OCI-LY7 (cell line): Measurements from ENCODE around the gene CMKLR1. TPM values are rescaled to one million over a fixed set of nuclear protein-coding genes. Genes with fewer than 3 reads are reported as not detected.

Source experiments
- BruUV-seq: library from RNA; stranded (reverse); fragments of 400-500 nt; replicated peaks from 2 replicates; lab custom pipeline; 2021; lab: Mats Ljungman, UMichigan
- CTCF ChIA-PET: fragments of 300-600 bp; sonication (Branson Sonifier 250); formaldehyde crosslinking; loops from one replicate; lab custom pipeline; 2022; ENCODE audit warnings: antibody characterized with exemption; ENCODE audit not compliant: unreplicated experiment; lab: Charles Lee
- POLR2A ChIA-PET: fragments of 300-600 bp; sonication (Branson Sonifier 250); formaldehyde crosslinking; loops from one replicate; lab custom pipeline; 2022; ENCODE audit warnings: antibody characterized with exemption; lab: Charles Lee
- DNase-seq: peaks from one replicate; pipeline ENCODE4 v3.0.0-alpha.2; 2015; ENCODE audit warnings: low spot score
- H2AFZ ChIP-seq: fragments of 200-600 bp; sonication (generic), shearing (Covaris generic); 2 replicates; pipeline ENCODE4 v1.6.1; 2014; ENCODE audit warnings: mild to moderate bottlenecking, antibody characterized with exemption, low read length, moderate library complexity
- H3K27ac ChIP-seq: fragments of 200-600 bp; sonication (generic); 2 replicates; pipeline ENCODE4 v1.5.1; 2014; ENCODE audit warnings: mixed run types, low read depth, mild to moderate bottlenecking, moderate library complexity, low read length, inconsistent platforms; ENCODE audit not compliant: poor library complexity, severe bottlenecking
- H3K36me3 ChIP-seq: fragments of 200-600 bp; sonication (generic); 2 replicates; pipeline ENCODE4 v1.6.1; 2014; ENCODE audit warnings: mild to moderate bottlenecking, antibody characterized with exemption, low read length, moderate library complexity, mixed read lengths; ENCODE audit not compliant: insufficient read depth
- H3K4me1 ChIP-seq: fragments of 200-600 bp; sonication (generic); 2 replicates; pipeline ENCODE4 v1.5.1; 2014; ENCODE audit warnings: mild to moderate bottlenecking, low read length; ENCODE audit not compliant: insufficient read depth, poor library complexity, severe bottlenecking
- H3K4me2 ChIP-seq: fragments of 200-600 bp; sonication (generic); 2 replicates; pipeline ENCODE4 v1.6.1; 2014; ENCODE audit warnings: mild to moderate bottlenecking, low read length
- H3K4me3 ChIP-seq: fragments of 200-600 bp; sonication (generic); 2 replicates; pipeline ENCODE4 v1.5.1; 2014; ENCODE audit warnings: mild to moderate bottlenecking, low read depth, low read length; ENCODE audit not compliant: poor library complexity, severe bottlenecking
- H3K79me2 ChIP-seq: fragments of 200-600 bp; sonication (generic); 2 replicates; pipeline ENCODE4 v1.6.1; 2016; ENCODE audit warnings: low read depth, mild to moderate bottlenecking, low read length, moderate library complexity, mixed read lengths; ENCODE audit not compliant: insufficient read depth
- H3K9me2 ChIP-seq: fragments of 200-600 bp; sonication (generic); 2 replicates; pipeline ENCODE4 v1.6.1; 2016; ENCODE audit warnings: mild to moderate bottlenecking, low read length, mixed read lengths; ENCODE audit not compliant: insufficient read depth
- H3K9me3 ChIP-seq: fragments of 200-600 bp; sonication (generic); 2 replicates; pipeline ENCODE4 v1.6.1; 2014; ENCODE audit warnings: mild to moderate bottlenecking, mixed run types, low read length, mixed read lengths
- H4K20me1 ChIP-seq: fragments of 200-600 bp; sonication (generic); 2 replicates; pipeline ENCODE4 v1.6.1; 2014; ENCODE audit warnings: mild to moderate bottlenecking, antibody characterized with exemption, low read length, moderate library complexity, mixed read lengths; ENCODE audit not compliant: insufficient read depth
- EZH2phosphoT487 ChIP-seq: fragments of 200-600 bp; sonication (generic); IDR thresholded peaks from 2 replicates; pipeline ENCODE4 v1.6.1; 2018; ENCODE audit warnings: low read depth, borderline replicate concordance, mild to moderate bottlenecking, mixed run types, antibody characterized with exemption, low read length, moderate library complexity, mixed read lengths
- intact Hi-C: fragments of 100-400 bp; cut with micrococcal nuclease; formaldehyde crosslinking; loops from one replicate; pipeline ENCODE4 v1.10.0; 2022; ENCODE audit not compliant: unreplicated experiment
- total RNA-seq, 2 experiments: library from RNA; depleted of rRNA in 1 of 2; stranded (reverse); fragments of >200 nt in 1 of 2; shearing (Covaris generic) in 1 of 2; gene quantifications; 2 replicates each; pipeline ENCODE4 v1.2.3, GENCODE V29; 2014 to 2022
- TF ChIP-seq, protein P1 (sequence below): fragments of 200-600 bp; sonication (generic); conservative IDR thresholded peaks from 2 replicates; pipeline ENCODE4 v1.5.1; 2014; ENCODE audit warnings: mild to moderate bottlenecking, antibody characterized with exemption, low read length, moderate library complexity, mixed read lengths

The CMKLR1 gene
- total RNA-seq, 2 experiments from 2014 or later, result not detected

DNA sequence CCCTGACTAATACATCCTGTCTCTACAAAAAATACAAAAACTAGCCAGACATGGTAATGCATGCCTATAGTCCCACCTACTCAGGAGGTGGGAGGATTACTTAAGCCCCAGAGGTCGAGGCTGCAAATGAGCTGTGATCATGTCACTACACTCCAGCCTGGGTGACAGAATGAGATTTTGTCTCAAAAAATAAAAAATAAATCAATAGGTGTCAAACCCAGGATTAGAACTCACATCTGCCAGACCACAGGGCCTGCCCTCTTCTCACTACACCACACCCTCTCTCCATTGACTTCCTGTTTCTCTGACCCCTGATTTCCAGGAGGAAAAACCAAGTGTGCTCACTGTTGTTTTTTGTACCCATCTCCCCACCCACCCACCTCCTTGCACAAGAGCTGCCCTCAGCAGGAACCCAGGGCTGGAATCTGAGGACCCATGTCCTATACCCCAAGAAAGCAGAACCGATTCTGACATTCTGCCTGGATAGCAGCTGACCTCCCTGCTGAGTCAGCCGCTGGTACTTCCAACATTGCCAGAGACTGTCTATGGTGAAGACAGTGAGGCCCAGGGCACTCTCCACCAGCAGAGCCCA, 6.2 kb downstream of the CMKLR1 start:
- Histone ChIP-seq H3K9me2 (no peaks in the 10 kb centered on the region), H3K9me3 (no peaks in the 10 kb centered on the region), H3K27ac (no peak overlapping the region), H4K20me1 (no peaks in the 10 kb centered on the region), H3K4me3 (no peak overlapping the region), H3K36me3 (no peaks in the 10 kb centered on the region), H3K4me2 (no peak overlapping the region), H3K79me2 (no peaks in the 10 kb centered on the region), H2AFZ (no peak overlapping the region), H3K4me1 (no peaks in the 10 kb centered on the region)
- ChIA-PET POLR2A (no interaction called here), CTCF (no interaction called here)
- intact Hi-C loops, result no loop called here
- no peak for TF ChIP-seq EZH2phosphoT487
- TF ChIP-seq, protein P1, sequence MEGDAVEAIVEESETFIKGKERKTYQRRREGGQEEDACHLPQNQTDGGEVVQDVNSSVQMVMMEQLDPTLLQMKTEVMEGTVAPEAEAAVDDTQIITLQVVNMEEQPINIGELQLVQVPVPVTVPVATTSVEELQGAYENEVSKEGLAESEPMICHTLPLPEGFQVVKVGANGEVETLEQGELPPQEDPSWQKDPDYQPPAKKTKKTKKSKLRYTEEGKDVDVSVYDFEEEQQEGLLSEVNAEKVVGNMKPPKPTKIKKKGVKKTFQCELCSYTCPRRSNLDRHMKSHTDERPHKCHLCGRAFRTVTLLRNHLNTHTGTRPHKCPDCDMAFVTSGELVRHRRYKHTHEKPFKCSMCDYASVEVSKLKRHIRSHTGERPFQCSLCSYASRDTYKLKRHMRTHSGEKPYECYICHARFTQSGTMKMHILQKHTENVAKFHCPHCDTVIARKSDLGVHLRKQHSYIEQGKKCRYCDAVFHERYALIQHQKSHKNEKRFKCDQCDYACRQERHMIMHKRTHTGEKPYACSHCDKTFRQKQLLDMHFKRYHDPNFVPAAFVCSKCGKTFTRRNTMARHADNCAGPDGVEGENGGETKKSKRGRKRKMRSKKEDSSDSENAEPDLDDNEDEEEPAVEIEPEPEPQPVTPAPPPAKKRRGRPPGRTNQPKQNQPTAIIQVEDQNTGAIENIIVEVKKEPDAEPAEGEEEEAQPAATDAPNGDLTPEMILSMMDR, result no peak
- DNase-seq, result no peak
- BruUV-seq, result no TSS peak

DNA sequence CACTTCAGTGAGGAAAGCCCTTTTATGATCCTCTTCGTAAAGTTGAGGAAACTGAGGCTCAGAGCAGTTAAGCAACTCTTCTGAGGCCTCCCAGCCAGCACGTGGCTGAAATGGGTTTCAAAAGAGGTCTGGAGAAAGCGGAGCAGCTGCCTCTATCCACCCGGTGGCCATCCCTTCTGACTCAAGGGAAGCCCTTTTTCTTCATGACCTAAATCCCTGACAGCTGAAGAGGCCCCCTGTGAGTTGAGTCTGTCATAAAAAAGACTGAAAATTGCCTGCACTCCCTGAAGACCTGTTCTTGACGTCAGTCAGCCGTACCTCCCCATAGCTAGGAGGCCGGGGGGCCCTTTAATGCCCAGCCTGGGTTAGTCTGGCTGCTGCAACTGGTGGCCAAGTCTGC, 10.7 kb downstream of the CMKLR1 start:
- BruUV-seq, result no TSS peak
- no peak overlapping the region for H3K4me3 ChIP-seq
- H3K27ac ChIP-seq, result no peak overlapping the region
- no peaks in the 10 kb centered on the region for H3K4me1 ChIP-seq
- no peaks in the 10 kb centered on the region for H3K36me3 ChIP-seq
- intact Hi-C loops, result no loop called here
- ChIA-PET POLR2A (no interaction called here), CTCF (no interaction called here)
- no peak for TF ChIP-seq EZH2phosphoT487
- TF ChIP-seq, protein P1, result no peak
- H3K9me3 ChIP-seq, result no peaks in the 10 kb centered on the region
- no peak overlapping the region for H3K4me2 ChIP-seq
- no peak overlapping the region for H2AFZ ChIP-seq
- DNase-seq, result no peak
- H4K20me1 ChIP-seq, result no peaks in the 10 kb centered on the region
- no peaks in the 10 kb centered on the region for H3K79me2 ChIP-seq
- H3K9me2 ChIP-seq, result no peaks in the 10 kb centered on the region

DNA sequence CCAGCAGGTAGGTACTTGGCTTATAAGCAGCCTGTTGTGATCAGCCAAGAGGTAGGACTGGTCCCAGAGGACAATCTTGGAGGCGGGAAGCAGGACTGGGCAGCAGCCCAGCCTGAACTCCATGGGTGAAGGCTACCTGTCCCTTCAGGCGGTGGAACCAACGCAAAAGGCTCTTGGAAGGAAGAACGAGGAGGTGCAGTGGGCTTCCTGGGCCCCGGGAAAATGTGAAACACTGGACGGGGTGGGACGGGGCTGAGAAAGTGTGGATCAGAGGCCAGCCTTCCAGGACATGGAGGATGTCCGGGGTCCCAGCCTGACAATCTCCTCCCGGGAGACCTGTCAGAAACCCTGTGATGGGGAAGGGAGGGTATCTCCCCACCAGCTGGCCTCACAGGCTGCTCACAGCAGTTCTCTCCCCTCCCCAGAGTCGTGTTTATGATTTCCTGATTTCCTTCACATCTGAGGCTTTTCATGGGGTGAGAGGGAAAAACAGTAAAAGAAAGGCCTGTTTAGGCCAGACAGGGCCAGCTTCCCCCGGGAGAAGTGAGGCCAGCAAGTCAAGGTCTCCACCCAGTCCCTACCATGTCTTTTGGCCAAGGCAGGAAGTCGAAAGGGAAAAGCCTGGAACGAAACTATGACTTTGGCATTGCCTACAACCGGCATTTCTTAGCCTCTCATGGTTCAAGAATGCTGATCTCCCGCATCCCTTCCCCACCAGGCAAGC, 11.3 kb downstream of the CMKLR1 start:
- no peaks in the 10 kb centered on the region for H3K36me3 ChIP-seq
- H3K4me1 ChIP-seq, result no peaks in the 10 kb centered on the region
- H2AFZ ChIP-seq, result no peak overlapping the region
- H3K4me3 ChIP-seq, result no peak overlapping the region
- intact Hi-C loops, result no loop called here
- DNase-seq, result no peak
- H4K20me1 ChIP-seq, result no peaks in the 10 kb centered on the region
- H3K27ac ChIP-seq, result no peak overlapping the region
- CTCF ChIA-PET, result no interaction called here
- H3K9me2 ChIP-seq, result no peaks in the 10 kb centered on the region
- TF ChIP-seq, protein P1, result no peak
- no peak for TF ChIP-seq EZH2phosphoT487
- H3K9me3 ChIP-seq, result no peaks in the 10 kb centered on the region
- H3K4me2 ChIP-seq, result no peak overlapping the region
- POLR2A ChIA-PET, result no interaction called here
- no TSS peak for BruUV-seq
- H3K79me2 ChIP-seq, result no peaks in the 10 kb centered on the region
